Stromal cell of bone marrow (primary cell): ENCODE measurements around the gene CDC42BPA.

Experiments
- DNase-seq: peaks from one replicate; pipeline ENCODE4 v3.0.0-alpha.2; 2012; ENCODE audit warnings: low read depth

The CDC42BPA gene

GRCh38 chr1:227212164-227212563, 106.1 kb downstream of the CDC42BPA start:
- no peak for DNase-seq

- DNase-seq, result no peak
Observed at GRCh38 chr1:227210604-227211003, 107.7 kb downstream of the CDC42BPA start.

GRCh38 chr1:227197064-227197463, 121.2 kb downstream of the CDC42BPA start:
- no peak for DNase-seq

- peak; percentile 95 for DNase-seq
Observed at GRCh38 chr1:227192163-227192562, 126.1 kb downstream of the CDC42BPA start.

GRCh38 chr1:227191607-227192006, 126.7 kb downstream of the CDC42BPA start:
- no peak for DNase-seq

- peak; percentile 24 for DNase-seq
Observed at GRCh38 chr1:227190321-227190720, 128.0 kb downstream of the CDC42BPA start.

GRCh38 chr1:227185291-227185690, 133.0 kb downstream of the CDC42BPA start:
- DNase-seq, result no peak

GRCh38 chr1:227182012-227182411, 136.3 kb downstream of the CDC42BPA start:
- no peak for DNase-seq

GRCh38 chr1:227175611-227176010, 142.7 kb downstream of the CDC42BPA start:
- no peak for DNase-seq

- DNase-seq, result no peak
Observed at GRCh38 chr1:227174164-227174563, 144.1 kb downstream of the CDC42BPA start.

GRCh38 chr1:227170361-227171166, 147.7 kb downstream of the CDC42BPA start:
- DNase-seq, result no peak

GRCh38 chr1:227169343-227169742, 148.9 kb downstream of the CDC42BPA start:
- no peak for DNase-seq

GRCh38 chr1:227167276-227168101, 150.8 kb downstream of the CDC42BPA start:
- DNase-seq, result no peak

- no peak for DNase-seq
Observed at GRCh38 chr1:227166559-227166958, 151.7 kb downstream of the CDC42BPA start.

GRCh38 chr1:227161470-227161869, 156.8 kb downstream of the CDC42BPA start:
- no peak for DNase-seq

- DNase-seq, result no peak
Observed at GRCh38 chr1:227156520-227156919, 161.8 kb downstream of the CDC42BPA start.

- DNase-seq, result no peak
Observed at GRCh38 chr1:227155688-227156087, 162.6 kb downstream of the CDC42BPA start.

- DNase-seq, result no peak
Observed at GRCh38 chr1:227155004-227155403, 163.3 kb downstream of the CDC42BPA start.

- no peak for DNase-seq
Observed at GRCh38 chr1:227152525-227152924, 165.8 kb downstream of the CDC42BPA start.

GRCh38 chr1:227140376-227140775, 177.9 kb downstream of the CDC42BPA start:
- no peak for DNase-seq

- DNase-seq, result no peak
Observed at GRCh38 chr1:227136210-227136820, 182.0 kb downstream of the CDC42BPA start.

GRCh38 chr1:227134686-227135314, 183.5 kb downstream of the CDC42BPA start:
- DNase-seq, result no peak
